ENCODE measurements around the gene TEX19. TPM values are rescaled to one million over a fixed set of nuclear protein-coding genes. Genes with fewer than 3 reads are reported as not detected.

TEX19 gene
- total and polyA plus RNA-seq, 2 of the 4 experiments (the other 2 are of a cell fraction): under 0.01 to 0.03 TPM

DNA sequence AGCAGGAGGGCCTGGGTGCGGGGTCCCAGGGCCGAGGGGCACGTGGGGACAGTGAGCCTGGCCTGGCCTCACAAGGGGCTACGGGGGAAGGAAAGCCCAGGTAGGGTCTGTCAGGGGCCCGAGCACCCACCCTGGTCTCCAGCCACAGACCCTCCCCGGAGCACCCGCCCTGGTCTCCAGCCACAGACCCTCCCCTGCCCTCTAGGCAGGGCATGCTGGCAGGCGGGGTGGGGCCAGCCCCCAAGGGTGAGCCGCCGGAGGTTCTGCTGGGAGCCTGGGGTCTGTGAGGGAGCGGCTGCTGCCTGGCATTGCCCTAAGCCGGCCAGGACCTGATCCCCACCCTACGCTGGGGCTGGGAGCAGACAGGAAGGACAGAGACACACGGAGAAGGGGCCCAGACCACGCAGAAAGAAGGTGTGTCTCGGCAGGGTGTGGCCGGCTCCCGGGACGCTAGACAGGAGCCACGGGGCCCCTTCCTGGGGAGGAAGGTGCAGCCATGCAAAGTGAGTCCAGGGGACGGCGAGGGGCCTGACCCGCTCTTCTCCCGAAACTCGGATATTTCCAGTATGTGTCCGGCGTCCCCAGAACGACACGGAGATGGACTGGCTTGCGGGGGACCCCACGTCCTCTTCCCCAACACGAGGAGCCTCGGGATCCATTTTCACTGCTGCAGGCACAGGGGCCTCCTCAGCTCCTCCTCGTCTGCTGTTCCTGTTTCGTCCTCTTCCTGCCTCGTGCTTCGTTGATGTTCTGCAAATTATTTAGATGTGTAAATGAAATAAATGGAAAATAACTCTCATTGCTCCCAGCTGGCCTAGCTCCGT, 28.0 kb downstream of the TEX19 start:
- CTCF ChIA-PET: no interaction called here
- Histone ChIP-seq H2BK20ac (ENCODE audit: low read depth, low read length) (no peak overlapping the region), H3K56ac (ENCODE audit: extremely low read depth, insufficient read depth, low read length) (no peak overlapping the region)

More for the DNA sequence above, 28.0 kb downstream of the TEX19 start:
- no peak overlapping the region for H3K23ac ChIP-seq (ENCODE audit: low read depth, low read length)
- H2AK9ac ChIP-seq (replicated peaks; ENCODE audit: low read depth, low read length, poor library complexity): no peak overlapping the region
- H3K27ac ChIP-seq (ENCODE audit: insufficient read depth, low read length): no peak overlapping the region
- H3K27me3 ChIP-seq (ENCODE audit: control insufficient read depth, insufficient read depth, low read length): peaks cover 31% of the 10 kb centered on the region
- H3K14ac ChIP-seq (replicated peaks; ENCODE audit: low read depth, low read length): no peak overlapping the region
- ATAC-seq (ENCODE audit: low read depth) (no peak), DNase-seq (no peak)
- H3K9me1 ChIP-seq (ENCODE audit: insufficient read depth, low read length): no peaks in the 10 kb centered on the region
- no peaks in the 10 kb centered on the region for H3K9me3 ChIP-seq (ENCODE audit: control insufficient read depth, insufficient read depth, low read length)
- H3K4me3 ChIP-seq (ENCODE audit: insufficient read depth, low read depth, low read length): no peak overlapping the region
- POLR2A ChIA-PET (ENCODE audit: unreplicated experiment): no interaction called here
- H4K20me1 ChIP-seq (ENCODE audit: insufficient read depth, low read length): no peaks in the 10 kb centered on the region
- dilution Hi-C loops (cut with HindIII; ENCODE audit: low sequenced_read_pairs, unreplicated experiment) (no loop called here), intact Hi-C loops (cut with micrococcal nuclease) (no loop called here), in situ Hi-C loops (cut with MboI; ENCODE audit: low sequenced_read_pairs) (no loop called here)
- H3K36me3 ChIP-seq (ENCODE audit: control insufficient read depth, insufficient read depth, low read length): peaks cover 4% of the 10 kb centered on the region; the same call in 1 of the 2 replicates
- no peaks in the 10 kb centered on the region for H3K79me1 ChIP-seq (ENCODE audit: low read depth in 1 of 2, low read length in 2 of 2)
- no TSS peak for BruUV-seq (replicated peaks)
- no peak overlapping the region for H2BK5ac ChIP-seq (ENCODE audit: low read depth, low read length, poor library complexity, severe bottlenecking)
- no peak for TF ChIP-seq MAFK (IDR thresholded peaks at IDR 0.05; ENCODE audit: low read depth, low read length)
- no peak for TF ChIP-seq SMC3 (IDR thresholded peaks at IDR 0.05; ENCODE audit: low read depth, low read length)
- TF ChIP-seq CEBPB (IDR thresholded peaks at IDR 0.05; ENCODE audit: low read depth, low read length): no peak
- TF ChIP-seq RAD21 (IDR thresholded peaks at IDR 0.05; ENCODE audit: low read length): no peak
- TF ChIP-seq RFX5 (IDR thresholded peaks at IDR 0.05; ENCODE audit: low read depth, low read length): no peak
- TF ChIP-seq RCOR1 (IDR thresholded peaks at IDR 0.05; ENCODE audit: insufficient replicate concordance, low read length): no peak
- TF ChIP-seq FOS (IDR thresholded peaks at IDR 0.05; ENCODE audit: low read depth, low read length): no peak
- TF ChIP-seq, protein P1, sequence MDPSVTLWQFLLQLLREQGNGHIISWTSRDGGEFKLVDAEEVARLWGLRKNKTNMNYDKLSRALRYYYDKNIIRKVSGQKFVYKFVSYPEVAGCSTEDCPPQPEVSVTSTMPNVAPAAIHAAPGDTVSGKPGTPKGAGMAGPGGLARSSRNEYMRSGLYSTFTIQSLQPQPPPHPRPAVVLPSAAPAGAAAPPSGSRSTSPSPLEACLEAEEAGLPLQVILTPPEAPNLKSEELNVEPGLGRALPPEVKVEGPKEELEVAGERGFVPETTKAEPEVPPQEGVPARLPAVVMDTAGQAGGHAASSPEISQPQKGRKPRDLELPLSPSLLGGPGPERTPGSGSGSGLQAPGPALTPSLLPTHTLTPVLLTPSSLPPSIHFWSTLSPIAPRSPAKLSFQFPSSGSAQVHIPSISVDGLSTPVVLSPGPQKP (IDR thresholded peaks at IDR 0.05; ENCODE audit: borderline replicate concordance, low read depth, low read length): no peak
- TF ChIP-seq POLR2A (IDR thresholded peaks at IDR 0.05; ENCODE audit: low read depth, low read length): no peak
- TF ChIP-seq BHLHE40 (IDR thresholded peaks at IDR 0.05; ENCODE audit: low read depth, low read length): no peak
- TF ChIP-seq CHD1 (IDR thresholded peaks at IDR 0.05; ENCODE audit: low read depth, low read length): no peak
- TF ChIP-seq MXI1 (IDR thresholded peaks at IDR 0.05; ENCODE audit: borderline replicate concordance, low read depth, low read length): no peak
- TF ChIP-seq, protein P2, sequence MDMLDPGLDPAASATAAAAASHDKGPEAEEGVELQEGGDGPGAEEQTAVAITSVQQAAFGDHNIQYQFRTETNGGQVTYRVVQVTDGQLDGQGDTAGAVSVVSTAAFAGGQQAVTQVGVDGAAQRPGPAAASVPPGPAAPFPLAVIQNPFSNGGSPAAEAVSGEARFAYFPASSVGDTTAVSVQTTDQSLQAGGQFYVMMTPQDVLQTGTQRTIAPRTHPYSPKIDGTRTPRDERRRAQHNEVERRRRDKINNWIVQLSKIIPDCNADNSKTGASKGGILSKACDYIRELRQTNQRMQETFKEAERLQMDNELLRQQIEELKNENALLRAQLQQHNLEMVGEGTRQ (IDR thresholded peaks at IDR 0.05; ENCODE audit: low read depth, low read length): no peak
- TF ChIP-seq MAZ (IDR thresholded peaks at IDR 0.05; ENCODE audit: borderline replicate concordance, low read depth, low read length): no peak
- no peak for TF ChIP-seq NFE2L2 (IDR thresholded peaks at IDR 0.05; ENCODE audit: low read depth, low read length)
- H2BK120ac ChIP-seq (ENCODE audit: low read depth, low read length): no peak overlapping the region
- H4K5ac ChIP-seq (ENCODE audit: low read depth, low read length): no peak overlapping the region
- 71% methylated on average over 15 of the region's 38 CpGs; no CpG with 5 or more reads in 1 of the 2 experiments for WGBS, 2 experiments (ENCODE audit: extremely low coverage in 2 of 2, insufficient read length in 1 of 2)
- no peak overlapping the region for H3K4ac ChIP-seq (ENCODE audit: low read depth, low read length)
- no peak overlapping the region for H2AFZ ChIP-seq (replicated peaks; ENCODE audit: low read length, poor library complexity)
- H3K18ac ChIP-seq (ENCODE audit: low read depth, low read length): no peak overlapping the region
- H3K4me1 ChIP-seq (ENCODE audit: control insufficient read depth, insufficient read depth, low read length): peaks cover 2% of the 10 kb centered on the region
- H4K8ac ChIP-seq (ENCODE audit: low read depth in 2 of 2, low read length in 2 of 2): no peak overlapping the region
- no peak overlapping the region for H3K9ac ChIP-seq (ENCODE audit: low read depth, low read length)
- H3K4me2 ChIP-seq (ENCODE audit: low read depth, low read length): no peak overlapping the region
- H2AK5ac ChIP-seq (ENCODE audit: low read depth, low read length): no peak overlapping the region
- H2BK15ac ChIP-seq (ENCODE audit: low read depth, low read length): no peak overlapping the region
- no peak overlapping the region for H4K91ac ChIP-seq (ENCODE audit: insufficient read depth, low read depth, low read length)

Measured in IMR-90 (cell line).